HTERT RPE-1 (cell line): Measurements from ENCODE around the gene NPC1L1.

Experiments used
- in situ Hi-C: fragments of 300-500 bp; cut with MboI; formaldehyde crosslinking; loops from 4 replicates; pipeline ENCODE4 v1.14.3; 2020; ENCODE audit warnings: low sequenced_read_pairs

Gene NPC1L1, protein sequence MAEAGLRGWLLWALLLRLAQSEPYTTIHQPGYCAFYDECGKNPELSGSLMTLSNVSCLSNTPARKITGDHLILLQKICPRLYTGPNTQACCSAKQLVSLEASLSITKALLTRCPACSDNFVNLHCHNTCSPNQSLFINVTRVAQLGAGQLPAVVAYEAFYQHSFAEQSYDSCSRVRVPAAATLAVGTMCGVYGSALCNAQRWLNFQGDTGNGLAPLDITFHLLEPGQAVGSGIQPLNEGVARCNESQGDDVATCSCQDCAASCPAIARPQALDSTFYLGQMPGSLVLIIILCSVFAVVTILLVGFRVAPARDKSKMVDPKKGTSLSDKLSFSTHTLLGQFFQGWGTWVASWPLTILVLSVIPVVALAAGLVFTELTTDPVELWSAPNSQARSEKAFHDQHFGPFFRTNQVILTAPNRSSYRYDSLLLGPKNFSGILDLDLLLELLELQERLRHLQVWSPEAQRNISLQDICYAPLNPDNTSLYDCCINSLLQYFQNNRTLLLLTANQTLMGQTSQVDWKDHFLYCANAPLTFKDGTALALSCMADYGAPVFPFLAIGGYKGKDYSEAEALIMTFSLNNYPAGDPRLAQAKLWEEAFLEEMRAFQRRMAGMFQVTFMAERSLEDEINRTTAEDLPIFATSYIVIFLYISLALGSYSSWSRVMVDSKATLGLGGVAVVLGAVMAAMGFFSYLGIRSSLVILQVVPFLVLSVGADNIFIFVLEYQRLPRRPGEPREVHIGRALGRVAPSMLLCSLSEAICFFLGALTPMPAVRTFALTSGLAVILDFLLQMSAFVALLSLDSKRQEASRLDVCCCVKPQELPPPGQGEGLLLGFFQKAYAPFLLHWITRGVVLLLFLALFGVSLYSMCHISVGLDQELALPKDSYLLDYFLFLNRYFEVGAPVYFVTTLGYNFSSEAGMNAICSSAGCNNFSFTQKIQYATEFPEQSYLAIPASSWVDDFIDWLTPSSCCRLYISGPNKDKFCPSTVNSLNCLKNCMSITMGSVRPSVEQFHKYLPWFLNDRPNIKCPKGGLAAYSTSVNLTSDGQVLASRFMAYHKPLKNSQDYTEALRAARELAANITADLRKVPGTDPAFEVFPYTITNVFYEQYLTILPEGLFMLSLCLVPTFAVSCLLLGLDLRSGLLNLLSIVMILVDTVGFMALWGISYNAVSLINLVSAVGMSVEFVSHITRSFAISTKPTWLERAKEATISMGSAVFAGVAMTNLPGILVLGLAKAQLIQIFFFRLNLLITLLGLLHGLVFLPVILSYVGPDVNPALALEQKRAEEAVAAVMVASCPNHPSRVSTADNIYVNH (N-terminal part only)

DNA sequence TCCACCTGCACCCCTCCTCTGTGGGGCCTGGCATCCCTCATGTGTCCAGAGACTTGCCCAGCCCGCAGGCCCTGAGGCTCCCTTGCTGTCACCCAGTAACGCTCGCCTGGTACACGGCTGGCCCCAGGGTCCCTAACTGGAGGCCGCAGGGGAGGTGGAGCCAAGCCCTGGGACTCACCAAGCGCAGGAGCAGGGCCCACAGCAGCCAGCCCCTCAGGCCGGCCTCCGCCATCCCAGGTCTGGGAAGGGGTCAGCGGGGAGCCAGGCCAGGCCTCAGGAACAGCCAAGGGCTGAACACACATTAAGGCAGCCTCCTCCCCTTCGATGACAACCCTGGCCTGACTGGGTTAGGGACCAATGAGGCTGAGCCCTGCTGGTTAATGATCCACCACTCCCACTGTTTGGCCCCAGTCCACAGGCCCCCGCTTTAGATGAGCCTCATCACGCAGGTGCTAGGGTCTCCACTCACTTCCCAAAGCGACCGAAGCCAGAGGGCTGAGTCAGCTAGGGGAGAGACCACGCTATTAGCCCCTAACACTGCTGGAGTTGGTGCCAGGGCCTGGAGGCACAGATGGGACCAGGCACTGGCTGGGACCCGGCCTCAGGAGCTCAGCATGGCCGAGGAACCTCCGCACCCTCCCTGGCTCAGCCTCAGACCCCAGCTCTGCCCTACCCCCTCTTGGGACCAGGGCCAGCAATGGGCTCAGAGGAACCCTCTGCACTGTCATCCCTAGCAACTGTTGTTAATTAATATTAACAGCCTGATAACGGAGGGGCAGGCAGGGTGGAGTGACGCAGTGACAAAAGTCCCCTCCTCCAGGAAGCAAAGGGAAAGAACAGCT, at the start of gene NPC1L1:
Gene NPC1L1 (minus strand): TSS at position 303 of the 842 bp plus-strand sequence. CDS start 71 bp downstream, at position 232.
- in situ Hi-C loops, result no loop called here

DNA sequence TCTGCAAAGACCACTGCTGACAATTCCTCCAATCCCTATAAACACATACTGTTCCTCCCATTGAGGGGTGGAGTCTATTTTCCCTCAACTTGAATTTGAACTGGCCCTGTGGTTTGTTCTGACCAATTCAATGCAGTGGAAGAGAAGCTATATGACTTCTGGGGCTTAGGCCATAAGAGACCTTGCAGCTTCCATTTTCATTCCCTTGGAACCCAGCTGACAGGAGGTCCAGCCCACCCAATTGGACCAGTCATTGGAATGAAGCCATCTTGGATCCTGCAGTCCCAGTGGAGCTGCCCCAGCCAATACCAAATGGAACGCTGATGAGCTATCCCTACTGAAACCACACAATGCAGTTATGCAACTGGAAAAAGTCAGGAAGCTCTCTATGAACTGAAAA, 49.8 kb upstream of the NPC1L1 start:
- in situ Hi-C loops, result no loop called here

DNA sequence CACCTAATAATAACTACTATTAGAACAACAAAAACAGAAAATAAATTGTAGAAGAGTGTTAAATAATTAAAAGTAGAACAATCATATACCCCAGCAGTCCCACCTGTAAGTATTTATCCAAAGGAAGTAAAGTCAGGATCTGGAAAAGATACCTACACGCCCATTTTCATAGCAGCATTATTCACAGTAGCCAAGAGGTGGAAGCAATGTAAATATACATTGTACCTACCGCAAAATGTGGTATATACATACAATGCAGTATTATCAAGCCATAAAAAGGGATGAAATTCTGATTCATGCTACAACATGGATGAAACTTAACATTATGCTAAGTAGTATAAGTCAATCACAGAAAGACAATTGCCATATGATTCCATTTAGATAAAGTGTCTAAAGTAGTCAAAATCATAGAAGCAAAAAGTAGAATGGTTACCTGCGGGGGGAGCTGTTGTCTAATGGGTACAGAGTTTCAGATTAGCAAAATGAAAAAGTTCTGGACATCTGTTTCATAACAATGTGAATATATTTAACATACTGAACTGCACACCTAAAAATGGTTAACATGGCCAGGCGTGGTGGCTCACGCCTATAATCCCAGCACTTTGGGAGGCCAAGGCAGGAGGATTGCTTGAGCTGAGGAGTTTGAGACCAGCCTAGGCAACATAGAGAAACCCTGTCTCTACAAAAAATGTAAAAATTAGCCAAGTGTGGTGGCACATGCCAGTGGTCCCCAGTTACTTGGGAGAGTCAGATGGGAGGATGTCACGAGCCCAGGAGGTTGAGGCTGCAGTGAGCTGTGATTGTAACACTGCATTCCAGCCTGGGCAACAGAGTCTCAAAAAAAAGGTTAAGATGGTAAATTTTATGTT, 46.9 kb upstream of the NPC1L1 start:
- in situ Hi-C loops, result no loop called here

DNA sequence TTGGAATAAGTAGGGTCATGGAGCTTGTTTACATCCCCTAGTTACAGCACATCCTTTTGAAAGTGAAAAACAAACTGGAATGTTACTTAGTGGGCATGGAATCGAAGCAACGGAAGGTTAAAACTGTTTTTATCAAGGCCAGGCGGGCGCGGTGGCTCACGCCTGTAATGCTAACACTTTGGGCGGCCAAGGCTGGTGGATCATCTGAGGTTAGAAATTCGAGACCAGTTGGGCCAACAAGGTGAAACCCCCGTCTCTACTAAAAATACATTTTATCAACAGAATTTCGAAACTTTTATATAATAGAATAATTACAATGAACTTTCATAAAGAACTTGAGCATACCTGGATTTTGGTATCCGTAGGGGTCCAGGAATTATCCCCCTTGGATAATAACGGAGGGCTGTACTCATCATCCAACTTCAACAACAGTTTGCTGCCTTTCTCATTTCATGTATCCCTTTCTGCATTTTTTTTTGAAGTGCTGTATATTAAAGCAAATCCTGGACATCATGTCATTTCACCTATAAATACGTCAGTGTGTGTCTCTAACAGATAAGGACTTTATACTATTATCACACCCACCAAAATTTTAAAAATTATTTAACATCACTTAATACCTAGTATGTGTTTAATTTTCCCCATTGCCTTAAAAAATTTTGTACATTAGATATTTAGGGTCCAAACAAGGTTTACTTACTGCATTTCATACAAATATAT, 42.2 kb upstream of the NPC1L1 start:
- in situ Hi-C loops, result no loop called here

DNA sequence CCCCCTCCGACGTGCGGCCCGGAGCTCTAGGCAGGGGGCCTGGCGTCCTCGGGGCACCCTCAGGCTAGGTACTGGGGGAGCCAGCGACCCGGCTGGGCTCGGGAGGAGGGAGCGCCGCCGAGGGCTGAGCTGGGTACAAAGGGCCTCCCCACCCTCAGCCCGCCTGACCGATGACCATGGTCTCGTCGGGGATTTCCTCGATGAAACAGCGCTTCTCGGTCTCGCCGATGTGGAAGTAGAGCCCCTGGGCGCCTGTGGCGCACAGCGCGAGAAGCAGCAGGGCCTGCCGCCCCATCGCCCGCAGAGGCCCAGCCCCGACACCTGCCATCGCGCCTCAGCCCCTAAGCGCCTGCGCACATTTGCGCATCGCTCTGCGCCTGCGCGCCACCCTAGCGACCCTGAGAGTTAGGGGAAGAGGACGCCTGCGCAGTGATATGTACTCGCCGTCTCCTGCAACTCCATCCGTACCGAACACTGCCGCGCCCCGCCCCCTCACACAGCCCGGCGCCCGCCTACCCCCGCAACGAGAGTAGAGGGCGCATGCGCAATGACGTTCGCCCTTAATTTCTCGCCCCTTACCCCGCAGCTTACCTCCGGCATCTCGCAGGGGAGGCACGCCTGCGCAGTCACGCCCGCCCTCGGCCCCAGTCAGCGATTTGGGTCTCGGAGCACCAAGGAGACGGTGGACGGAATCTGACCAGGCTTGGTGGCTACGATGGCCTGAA, 40.9 kb upstream of the NPC1L1 start, which contains the start of gene TMED4:
Gene TMED4 (minus strand): TSS at position 353 of the 725 bp plus-strand sequence. CDS start 25 bp downstream, at position 328.
- in situ Hi-C loops, result no loop called here

DNA sequence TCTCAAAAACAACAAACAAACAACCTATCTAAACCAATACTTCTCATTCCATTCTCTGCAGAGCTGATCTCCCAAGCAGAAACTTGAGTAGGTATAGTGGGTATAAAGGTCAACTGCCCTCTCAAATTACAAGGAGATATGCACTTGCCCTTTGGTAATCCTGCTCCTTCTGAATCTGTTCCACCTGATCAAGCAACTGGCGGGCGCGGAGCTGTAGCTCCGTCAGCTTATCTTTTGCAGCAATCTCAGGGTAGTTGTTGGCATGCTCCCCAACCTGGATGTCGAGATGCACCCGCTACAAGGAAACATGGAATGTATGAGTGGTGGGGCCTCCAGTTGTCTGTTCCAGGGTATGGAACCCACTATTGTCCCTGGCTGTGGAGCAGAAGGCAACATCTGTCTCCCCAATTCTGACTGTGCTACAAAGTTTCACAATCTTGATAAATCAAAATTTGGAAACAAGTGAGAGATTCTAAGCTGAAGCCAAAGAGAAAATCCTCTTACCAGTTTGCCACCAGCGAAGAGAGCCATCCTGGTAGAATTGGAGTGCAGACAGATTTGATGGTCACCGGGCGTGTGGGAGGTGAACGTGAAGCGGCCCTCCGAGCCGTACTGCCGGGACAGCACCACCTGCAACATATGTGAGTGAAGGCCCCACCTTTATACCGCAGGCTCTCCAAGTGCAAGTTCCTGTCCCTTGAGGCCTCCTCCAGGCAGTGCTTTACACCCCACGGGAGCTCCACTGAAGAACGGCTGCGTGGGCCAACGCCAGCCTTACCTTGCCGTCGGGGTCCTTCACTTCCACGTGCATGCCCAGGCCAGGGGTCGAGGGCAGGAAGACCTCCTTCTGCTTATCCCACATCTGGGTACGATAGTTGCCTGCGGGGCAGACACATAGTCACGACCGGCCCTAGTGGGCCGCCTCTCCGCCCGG, 40.1 kb upstream of the NPC1L1 start:
- in situ Hi-C loops, result no loop called here

DNA sequence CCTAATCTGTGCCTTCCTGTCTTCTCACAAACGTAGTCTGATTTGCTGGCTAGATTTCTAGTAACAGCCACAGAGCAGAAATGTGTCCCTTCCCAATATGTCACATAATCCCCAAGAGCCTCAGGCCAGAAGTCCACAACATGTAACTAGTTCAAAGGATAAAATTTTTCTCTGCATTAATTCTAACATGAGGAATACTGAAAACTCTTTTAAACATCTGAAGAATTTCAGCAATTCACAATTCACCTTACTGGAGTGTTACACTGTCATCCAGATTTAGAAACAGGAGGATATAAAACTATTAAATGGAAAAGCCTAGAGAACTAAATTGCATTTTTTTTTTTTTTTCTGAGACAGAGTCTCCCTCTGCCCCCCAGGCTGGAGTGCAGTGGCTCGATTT, 35.1 kb upstream of the NPC1L1 start:
- in situ Hi-C loops, result no loop called here

DNA sequence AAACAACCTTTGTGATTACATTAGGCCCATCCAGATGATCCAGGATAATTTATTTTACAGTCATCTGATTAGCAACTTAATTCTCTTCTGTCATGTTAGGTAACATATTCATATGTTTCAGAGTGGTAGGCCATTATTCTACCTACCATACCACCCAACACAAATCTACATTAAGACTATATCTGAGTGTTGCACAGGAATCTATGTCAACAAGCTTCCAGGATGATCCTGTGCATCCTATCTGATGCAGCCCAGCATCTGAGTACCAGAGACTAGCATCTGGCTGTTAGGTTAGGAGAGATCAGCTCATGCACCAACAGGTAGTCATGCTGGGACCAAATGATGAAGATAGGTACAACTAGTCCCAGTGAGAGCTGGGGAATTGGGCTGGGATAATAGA, 33.9 kb upstream of the NPC1L1 start:
- in situ Hi-C loops, result no loop called here

DNA sequence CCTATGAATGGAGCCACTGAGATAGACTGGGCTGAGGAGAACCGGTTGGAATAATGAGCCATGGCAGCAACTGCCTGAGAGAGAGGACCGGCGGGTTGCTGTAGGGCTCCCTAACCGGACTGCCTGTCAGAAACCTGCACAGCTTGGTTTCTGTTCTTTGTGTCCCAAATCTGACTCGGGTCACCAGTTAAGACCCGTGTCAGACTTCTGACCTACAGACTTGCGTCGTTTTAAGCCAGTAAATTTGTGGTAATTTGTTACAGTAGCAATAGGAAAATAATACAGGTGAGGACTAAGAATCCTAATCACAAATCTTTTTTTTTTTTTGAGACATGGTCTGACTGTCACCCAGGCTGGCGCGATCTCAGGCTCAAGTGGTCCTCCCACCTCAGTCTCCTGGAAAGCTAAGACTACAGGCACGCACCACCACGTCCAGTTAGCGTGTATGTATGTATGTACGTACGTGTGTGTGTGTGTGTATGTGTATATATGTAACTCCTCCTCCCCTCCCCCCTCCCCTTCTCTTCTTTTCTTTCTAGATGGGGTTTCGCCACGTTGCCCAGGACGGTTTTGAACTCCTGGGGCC, 33.2 kb upstream of the NPC1L1 start:
- in situ Hi-C loops, result no loop called here

DNA sequence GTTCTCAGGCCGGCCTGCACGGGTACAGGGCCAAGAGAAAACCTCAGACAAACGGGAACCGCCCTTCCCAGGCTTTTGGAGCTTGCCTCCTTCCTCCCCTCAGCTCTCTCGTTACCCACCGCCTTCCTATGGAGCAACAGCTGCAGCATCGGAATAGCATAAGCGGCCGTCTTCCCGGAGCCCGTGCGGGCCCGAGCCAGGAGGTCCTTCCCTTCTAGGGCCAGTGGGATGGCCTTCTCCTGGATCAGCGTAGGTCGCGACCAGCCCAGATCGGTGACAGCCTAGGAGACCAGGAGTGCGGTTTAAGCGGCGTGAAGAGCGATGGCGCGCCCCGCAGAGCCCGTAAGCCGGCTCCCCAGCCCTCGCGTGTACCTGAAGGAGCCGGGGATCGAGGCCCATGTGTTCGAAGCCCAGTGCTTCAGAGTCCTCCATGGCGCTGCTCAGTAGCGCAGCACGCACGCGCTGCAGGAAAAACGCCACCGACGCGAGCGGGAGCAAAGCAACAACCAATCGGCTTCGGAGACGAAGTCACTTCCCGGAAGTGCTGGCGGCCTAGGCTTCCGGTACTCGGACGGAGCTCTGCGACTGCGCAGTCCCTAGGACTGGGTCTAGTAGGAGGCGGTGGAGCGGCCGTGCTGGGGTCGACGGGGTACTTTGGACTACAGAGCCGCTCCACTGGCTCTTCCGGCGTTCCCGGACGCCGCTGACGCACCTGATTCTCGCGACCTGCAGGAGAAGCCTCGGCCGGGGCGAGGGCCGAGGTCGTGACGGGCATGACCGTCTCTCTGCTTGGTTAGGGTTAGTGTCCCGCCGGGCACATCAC, 32.5 kb upstream of the NPC1L1 start, which contains the start of gene DDX56:
Gene DDX56 (minus strand): TSS at position 445 of the 823 bp plus-strand sequence. CDS start 13 bp downstream, at position 432.
- in situ Hi-C loops, result no loop called here

DNA sequence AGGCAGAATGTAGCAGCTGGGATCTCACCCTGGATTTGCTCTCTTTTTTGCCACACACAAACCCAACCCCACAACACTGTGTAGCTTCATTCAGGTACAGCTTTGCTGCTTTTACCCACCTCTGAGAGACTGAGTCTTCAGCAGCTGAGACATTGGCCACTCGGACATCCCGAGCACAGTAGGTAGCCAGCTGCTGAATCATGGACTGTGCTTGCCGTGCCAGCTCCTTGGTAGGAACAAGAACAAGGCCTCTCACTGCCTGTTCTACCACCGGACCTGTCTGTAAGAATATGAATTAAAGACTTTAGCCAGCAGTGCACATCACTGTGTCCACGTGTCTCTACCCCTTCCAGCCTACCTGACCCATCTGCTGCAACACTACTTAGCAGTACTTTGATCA, 31.6 kb upstream of the NPC1L1 start:
- in situ Hi-C loops, result no loop called here

DNA sequence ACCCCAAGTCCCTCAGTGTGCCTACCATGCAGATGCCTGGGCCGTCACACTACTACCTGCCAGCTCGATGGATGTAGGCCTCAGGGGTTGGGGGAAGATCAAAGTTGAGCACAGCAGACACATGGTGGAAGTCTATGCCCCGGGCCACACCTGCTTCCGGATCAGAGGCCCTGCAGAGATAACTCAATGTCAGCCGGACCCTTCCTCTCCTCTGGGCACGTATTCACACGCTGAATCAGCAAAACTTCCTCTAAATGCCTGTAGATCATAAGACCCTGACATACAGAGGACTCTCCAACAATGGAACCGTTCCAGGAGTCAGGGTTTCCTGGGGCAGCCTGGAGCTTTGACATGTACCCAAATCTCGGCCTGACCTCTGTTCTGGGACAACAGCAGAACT, 28.8 kb upstream of the NPC1L1 start:
- in situ Hi-C loops, result no loop called here

DNA sequence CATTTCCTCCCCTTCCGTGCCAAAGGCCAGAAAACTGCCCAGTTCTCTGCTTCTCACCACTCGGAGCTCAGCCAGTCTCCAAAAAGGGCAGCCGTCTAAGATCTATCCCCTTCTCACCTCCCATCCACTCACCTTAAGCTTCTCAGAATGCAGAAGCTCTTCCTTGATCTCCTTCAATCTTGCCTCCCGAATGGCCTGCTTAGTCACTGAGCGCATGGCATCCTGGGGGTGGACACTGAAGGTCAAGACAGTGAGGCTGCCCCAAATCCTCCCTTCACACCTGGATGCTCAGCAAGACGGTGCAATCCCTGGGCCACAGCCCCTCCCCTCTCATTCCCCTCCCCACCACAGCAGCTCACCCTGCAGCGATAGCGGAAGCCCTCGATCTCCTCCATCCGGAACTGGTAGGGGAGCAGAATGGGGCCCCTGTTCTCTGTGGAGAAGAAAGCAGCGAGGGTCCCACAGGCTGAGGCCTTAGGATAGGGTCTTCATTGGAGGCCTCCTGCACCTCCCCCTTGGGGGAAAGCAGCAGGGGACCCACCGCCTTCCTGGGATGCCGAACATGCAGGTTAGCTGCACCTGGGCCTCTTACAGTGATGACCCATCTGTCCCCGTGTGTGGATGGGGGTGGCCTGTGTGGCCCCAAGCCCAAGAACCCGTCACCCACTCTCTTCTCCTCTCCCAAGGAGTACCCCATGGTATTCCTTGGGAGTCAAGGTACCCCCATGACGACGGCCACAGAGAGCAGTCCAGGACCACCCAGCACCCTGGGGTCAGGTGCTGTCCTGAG, 27.8 kb upstream of the NPC1L1 start:
- in situ Hi-C loops, result no loop called here

DNA sequence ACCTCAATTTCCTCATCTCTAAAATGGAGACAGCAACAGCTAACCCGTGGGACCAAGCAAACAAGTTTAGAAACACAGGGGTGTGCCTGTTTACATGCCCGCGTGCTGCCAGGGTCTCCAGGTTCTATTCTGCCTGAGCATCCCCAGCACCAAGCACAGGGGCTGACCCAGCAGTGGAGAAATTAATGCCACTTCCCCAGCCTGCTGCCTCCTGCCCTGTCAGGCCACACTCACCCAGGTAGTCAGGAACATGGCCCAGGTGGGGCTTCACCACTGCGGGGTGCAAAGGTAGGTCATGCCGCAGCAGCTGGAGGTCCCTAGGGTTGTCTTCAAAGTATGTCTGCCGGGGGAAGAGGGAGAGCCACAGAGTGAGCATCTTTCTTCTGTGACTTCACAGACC, 26.8 kb upstream of the NPC1L1 start:
- in situ Hi-C loops, result no loop called here

DNA sequence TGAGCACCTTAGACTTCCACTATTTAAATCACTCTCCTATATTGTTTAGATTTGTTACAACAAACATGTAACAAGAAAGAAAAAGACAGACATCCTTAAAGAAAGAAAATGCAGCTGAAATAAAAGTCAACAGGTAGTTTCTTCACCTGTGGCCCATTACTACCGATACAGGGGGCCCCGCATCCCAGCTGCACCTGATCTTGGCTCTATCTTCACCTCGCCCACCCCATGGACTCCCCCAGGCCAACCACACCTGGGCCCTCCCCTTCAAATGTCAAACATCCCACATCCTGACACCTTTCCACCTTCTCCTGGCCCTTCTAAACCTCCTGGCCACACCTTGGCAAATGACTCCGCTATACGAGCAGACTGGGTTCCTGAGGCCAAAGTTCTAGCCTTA, 25.6 kb upstream of the NPC1L1 start:
- in situ Hi-C loops, result no loop called here
